PFSK-1 (cell line): ENCODE results near the gene TRAPPC11.

ENCODE experiments used
- FOXP2 ChIP-seq: optimal IDR thresholded peaks from 2 replicates; pipeline ENCODE3; 2011; ENCODE audit warnings: borderline replicate concordance, control low read depth, inconsistent platforms; ENCODE audit not compliant: insufficient read depth; ENCODE audit errors: extremely low read length, extremely low read depth
- POLR2AphosphoS5 ChIP-seq: IDR thresholded peaks from 2 replicates; pipeline ENCODE4 v1.6.1; 2012; ENCODE audit warnings: low read depth, mild to moderate bottlenecking, control low read depth, low read length, moderate library complexity
- SIN3A ChIP-seq: IDR thresholded peaks from 2 replicates; pipeline ENCODE4 v1.6.1; 2012; ENCODE audit warnings: mild to moderate bottlenecking, low read length, moderate library complexity, borderline replicate concordance; ENCODE audit not compliant: insufficient read depth
- TAF1 ChIP-seq: IDR thresholded peaks from 2 replicates; pipeline ENCODE4 v1.6.1; 2012; ENCODE audit warnings: low read length, control low read depth, borderline replicate concordance; ENCODE audit not compliant: insufficient read depth
- TF ChIP-seq, protein P1 (sequence below), 2 experiments: IDR thresholded peaks; 2 replicates each; pipeline versions ENCODE4 v1.6.1 to v1.8.0; 2011 to 2012; ENCODE audit warnings: low read depth in 2 of 2, low read length in 2 of 2, control low read depth in 1 of 2, inconsistent platforms in 1 of 2, mild to moderate bottlenecking in 1 of 2, moderate library complexity in 1 of 2; ENCODE audit not compliant: insufficient read depth in 1 of 2

The TRAPPC11 gene

DNA sequence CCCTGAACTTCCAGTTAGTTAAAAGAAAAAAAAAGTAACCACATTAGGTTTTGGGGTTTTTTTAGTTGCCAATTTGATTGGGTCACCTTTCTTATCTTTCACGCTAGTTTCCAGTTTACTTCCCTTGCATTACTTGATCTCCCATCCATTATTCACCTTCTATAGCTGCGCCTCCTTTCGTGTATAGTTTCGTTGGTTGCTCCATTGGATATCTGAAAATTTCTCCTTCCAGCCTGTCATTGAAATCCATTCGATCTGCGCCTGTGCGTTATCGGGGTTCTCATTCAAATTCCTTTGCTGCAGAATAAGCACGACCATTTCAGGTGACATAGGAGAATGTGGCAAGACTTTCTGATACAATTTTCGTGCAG, 764 bp downstream of the TRAPPC11 start:
- TF ChIP-seq, protein P1, sequence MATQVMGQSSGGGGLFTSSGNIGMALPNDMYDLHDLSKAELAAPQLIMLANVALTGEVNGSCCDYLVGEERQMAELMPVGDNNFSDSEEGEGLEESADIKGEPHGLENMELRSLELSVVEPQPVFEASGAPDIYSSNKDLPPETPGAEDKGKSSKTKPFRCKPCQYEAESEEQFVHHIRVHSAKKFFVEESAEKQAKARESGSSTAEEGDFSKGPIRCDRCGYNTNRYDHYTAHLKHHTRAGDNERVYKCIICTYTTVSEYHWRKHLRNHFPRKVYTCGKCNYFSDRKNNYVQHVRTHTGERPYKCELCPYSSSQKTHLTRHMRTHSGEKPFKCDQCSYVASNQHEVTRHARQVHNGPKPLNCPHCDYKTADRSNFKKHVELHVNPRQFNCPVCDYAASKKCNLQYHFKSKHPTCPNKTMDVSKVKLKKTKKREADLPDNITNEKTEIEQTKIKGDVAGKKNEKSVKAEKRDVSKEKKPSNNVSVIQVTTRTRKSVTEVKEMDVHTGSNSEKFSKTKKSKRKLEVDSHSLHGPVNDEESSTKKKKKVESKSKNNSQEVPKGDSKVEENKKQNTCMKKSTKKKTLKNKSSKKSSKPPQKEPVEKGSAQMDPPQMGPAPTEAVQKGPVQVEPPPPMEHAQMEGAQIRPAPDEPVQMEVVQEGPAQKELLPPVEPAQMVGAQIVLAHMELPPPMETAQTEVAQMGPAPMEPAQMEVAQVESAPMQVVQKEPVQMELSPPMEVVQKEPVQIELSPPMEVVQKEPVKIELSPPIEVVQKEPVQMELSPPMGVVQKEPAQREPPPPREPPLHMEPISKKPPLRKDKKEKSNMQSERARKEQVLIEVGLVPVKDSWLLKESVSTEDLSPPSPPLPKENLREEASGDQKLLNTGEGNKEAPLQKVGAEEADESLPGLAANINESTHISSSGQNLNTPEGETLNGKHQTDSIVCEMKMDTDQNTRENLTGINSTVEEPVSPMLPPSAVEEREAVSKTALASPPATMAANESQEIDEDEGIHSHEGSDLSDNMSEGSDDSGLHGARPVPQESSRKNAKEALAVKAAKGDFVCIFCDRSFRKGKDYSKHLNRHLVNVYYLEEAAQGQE (IDR thresholded peaks at IDR 0.05; ENCODE audit: insufficient read depth in 1 of 2, low read depth in 2 of 2, low read length in 2 of 2), result no peak
- TF ChIP-seq FOXP2, result no peak
- no peak for TF ChIP-seq TAF1
- no peak for TF ChIP-seq POLR2AphosphoS5
- no peak for TF ChIP-seq SIN3A

GRCh38 chr4:183666088-183666487, 7.0 kb downstream of the TRAPPC11 start:
- TF ChIP-seq, protein P1 (IDR thresholded peaks at IDR 0.05; ENCODE audit: insufficient read depth in 1 of 2, low read depth in 2 of 2, low read length in 2 of 2), result no peak
- no peak for TF ChIP-seq SIN3A
- no peak for TF ChIP-seq FOXP2
- no peak for TF ChIP-seq POLR2AphosphoS5
- TF ChIP-seq TAF1, result no peak

GRCh38 chr4:183670251-183670650, 11.2 kb downstream of the TRAPPC11 start:
- TF ChIP-seq TAF1 (no peak), SIN3A (no peak), FOXP2 (no peak), POLR2AphosphoS5 (no peak)

DNA sequence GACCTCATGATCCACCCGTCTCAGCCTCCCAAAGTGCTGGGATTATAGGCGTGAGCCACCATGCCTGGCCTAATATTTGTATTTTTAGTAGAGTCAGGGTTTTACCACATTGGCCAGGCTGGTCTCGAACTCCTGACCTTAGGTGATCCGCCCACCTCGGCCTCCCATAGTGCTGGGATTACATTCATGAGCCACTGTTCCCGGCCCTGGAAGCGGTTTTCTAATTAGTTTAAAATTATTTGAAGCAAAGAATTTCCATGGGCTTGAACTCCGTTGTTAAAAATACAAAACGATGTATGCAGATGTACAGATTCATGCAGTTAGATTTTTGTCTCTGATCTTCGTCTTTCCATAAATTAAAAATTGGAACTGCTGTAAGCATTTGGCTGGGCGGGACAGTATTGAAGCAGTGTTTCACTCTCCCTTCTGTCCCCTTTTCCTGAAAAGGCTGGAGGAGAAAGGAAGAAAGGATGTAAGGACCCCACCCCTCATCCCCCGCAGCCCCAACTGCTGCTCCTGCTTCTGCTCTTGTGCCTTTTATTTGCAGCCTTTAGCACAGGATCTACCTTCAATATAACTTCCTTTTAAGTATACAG, 12.0 kb downstream of the TRAPPC11 start:
- no peak for TF ChIP-seq TAF1
- TF ChIP-seq SIN3A, result no peak
- TF ChIP-seq POLR2AphosphoS5, result no peak

DNA sequence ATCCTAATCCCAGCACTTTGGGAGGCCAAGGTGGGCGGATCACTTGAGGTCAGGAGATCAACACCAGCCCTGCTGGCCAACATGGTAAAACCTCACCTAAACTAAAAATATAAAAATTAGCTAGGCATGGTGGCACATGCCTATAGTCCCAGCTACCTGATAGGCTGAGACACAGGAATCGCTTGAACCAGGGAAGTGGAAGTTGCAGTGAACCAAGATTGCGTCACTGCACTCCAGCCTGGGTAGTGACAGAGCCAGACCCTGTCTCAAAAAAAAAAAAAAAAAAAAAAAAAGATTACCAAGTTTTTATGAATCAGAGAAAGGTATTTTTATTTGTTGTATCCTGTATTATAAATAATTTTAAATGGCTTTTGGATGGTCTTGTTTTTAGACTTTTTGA, 15.1 kb downstream of the TRAPPC11 start:
- TF ChIP-seq SIN3A, result no peak
- no peak for TF ChIP-seq TAF1
- TF ChIP-seq, protein P1 (IDR thresholded peaks at IDR 0.05; ENCODE audit: insufficient read depth in 1 of 2, low read depth in 2 of 2, low read length in 2 of 2), result no peak
- no peak for TF ChIP-seq POLR2AphosphoS5
- TF ChIP-seq FOXP2, result no peak

DNA sequence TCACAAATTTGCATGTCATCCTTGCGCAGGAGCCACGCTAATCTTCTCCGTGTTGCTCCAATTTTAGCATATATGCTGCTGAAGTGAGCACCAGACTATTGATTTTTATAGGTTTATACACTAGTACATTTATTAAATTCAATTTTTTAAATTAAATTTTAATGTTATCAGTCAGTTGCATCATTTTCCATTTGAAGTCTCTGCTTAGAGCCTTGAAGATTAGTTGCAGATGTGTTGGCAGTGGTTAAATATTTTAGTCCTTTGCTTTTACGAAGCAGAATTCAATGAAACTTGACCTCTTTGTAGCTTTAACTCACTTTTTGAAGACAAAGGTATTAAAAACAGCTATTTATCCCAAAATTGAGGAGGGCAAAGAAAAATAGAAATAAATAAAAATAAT, 16.5 kb downstream of the TRAPPC11 start:
- TF ChIP-seq, protein P1 (IDR thresholded peaks at IDR 0.05; ENCODE audit: insufficient read depth in 1 of 2, low read depth in 2 of 2, low read length in 2 of 2), result no peak
- no peak for TF ChIP-seq TAF1
- TF ChIP-seq FOXP2, result no peak
- no peak for TF ChIP-seq POLR2AphosphoS5
- TF ChIP-seq SIN3A, result no peak
